ENCODE data around the gene NYAP2.

Gene NYAP2

DNA sequence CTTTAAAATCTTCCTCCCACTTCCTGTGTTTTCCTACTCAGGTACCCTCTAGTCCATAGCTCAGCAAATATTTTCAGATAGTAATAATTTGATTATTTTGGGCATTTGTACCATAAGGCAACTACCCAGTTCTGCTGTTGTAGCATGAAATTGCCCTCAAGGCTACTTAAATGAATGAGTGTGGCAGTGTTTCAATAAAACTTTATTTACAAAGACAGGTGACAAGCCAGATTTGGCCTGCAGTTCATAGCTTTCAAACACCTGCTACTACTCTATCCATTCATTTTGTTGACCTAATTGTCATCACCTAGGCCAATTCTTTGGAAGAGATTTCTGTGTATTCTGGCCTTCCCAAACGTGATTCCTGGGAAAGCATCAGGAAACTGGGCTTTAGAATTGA lies 28.9 kb downstream of the NYAP2 start:
- H3K27ac ChIP-seq (ENCODE audit: low read length), result no peak overlapping the region
- no peak overlapping the region for H3K4me3 ChIP-seq (ENCODE audit: low read depth in 1 of 2, low read length in 2 of 2)
- no peaks in the 10 kb centered on the region for H3K9me3 ChIP-seq (ENCODE audit: control insufficient read depth in 1 of 2, low read length in 2 of 2)
- H3K36me3 ChIP-seq (ENCODE audit: control insufficient read depth in 1 of 2, insufficient read depth in 2 of 2, low read length in 2 of 2), result no peaks in the 10 kb centered on the region
- H3K4me1 ChIP-seq (ENCODE audit: control insufficient read depth in 1 of 2, insufficient read depth in 2 of 2, low read length in 2 of 2), result peaks cover 0 to 3% of the 10 kb centered on the region in 2 donors
- no peaks in the 10 kb centered on the region for H3K27me3 ChIP-seq (ENCODE audit: low read depth, low read length)

DNA sequence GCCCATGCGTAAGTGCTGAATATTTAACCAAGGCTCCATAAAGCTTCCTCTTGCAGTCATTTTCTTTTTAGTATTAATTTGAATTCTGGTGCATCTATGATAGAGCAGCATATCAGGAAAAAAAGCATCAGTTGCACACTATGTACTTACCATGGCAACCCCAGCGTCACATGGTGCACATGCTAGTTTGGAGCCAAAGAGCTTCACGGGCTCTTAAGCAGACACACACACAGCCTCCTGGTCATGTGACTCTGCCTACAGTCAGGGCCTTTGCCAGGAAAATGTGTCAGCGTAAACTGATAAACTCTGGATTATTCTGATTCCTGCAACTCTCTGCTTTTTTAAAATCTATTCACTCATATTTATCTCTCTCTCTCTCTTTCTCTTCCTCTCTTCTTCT lies 30.2 kb downstream of the NYAP2 start:
- no peak overlapping the region for H3K27ac ChIP-seq (ENCODE audit: low read length)
- no peak overlapping the region for H3K4me3 ChIP-seq (ENCODE audit: low read depth in 1 of 2, low read length in 2 of 2)
- no peaks in the 10 kb centered on the region for H3K9me3 ChIP-seq (ENCODE audit: control insufficient read depth in 1 of 2, low read length in 2 of 2)
- no peaks in the 10 kb centered on the region for H3K36me3 ChIP-seq (ENCODE audit: control insufficient read depth in 1 of 2, insufficient read depth in 2 of 2, low read length in 2 of 2)
- peaks cover 0 to 3% of the 10 kb centered on the region in 2 donors for H3K4me1 ChIP-seq (ENCODE audit: control insufficient read depth in 1 of 2, insufficient read depth in 2 of 2, low read length in 2 of 2)
- H3K27me3 ChIP-seq (ENCODE audit: low read depth, low read length), result no peaks in the 10 kb centered on the region

DNA sequence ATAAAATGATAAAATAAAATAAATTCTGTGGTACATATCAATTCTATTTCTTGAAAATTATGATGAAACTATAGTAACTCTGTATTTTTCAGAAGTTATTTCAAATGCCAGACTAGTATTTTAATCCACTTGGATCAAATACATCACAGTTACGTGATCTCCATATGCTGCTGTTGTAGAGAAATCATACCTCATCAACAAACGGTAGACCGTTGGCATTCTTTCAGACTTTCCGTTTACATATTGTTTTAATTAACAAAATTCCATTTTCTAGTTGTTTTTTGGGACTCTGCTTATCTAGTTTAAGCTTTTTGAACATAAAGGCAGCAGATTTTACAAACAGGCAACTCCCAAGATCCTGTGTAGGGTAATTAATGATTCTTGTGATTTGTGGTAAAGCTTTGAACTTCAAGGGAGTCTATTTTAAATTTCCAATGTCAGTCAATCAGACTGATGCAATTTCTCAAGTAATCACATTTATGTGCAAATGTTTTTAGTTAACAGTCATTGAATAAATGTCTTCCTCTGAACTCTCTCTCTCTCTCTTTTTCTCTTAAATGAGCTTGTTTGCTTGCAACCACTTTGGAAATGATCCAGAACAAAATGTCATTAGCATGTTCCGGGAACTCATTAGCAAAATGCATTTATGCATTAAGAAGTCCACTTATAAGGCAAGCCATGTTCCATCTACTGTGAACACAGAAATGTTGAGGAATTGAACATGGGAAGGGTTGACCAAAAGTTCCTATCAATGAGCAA lies 31.8 kb downstream of the NYAP2 start:
- Histone ChIP-seq H3K27me3 (ENCODE audit: low read depth, low read length) (no peaks in the 10 kb centered on the region), H3K9me3 (ENCODE audit: control insufficient read depth in 1 of 2, low read length in 2 of 2) (no peaks in the 10 kb centered on the region), H3K27ac (ENCODE audit: low read length) (no peak overlapping the region), H3K36me3 (ENCODE audit: control insufficient read depth in 1 of 2, insufficient read depth in 2 of 2, low read length in 2 of 2) (no peaks in the 10 kb centered on the region), H3K4me3 (ENCODE audit: low read depth in 1 of 2, low read length in 2 of 2) (no peak overlapping the region), H3K4me1 (ENCODE audit: control insufficient read depth in 1 of 2, insufficient read depth in 2 of 2, low read length in 2 of 2) (peaks cover 0 to 3% of the 10 kb centered on the region in 2 donors)

DNA sequence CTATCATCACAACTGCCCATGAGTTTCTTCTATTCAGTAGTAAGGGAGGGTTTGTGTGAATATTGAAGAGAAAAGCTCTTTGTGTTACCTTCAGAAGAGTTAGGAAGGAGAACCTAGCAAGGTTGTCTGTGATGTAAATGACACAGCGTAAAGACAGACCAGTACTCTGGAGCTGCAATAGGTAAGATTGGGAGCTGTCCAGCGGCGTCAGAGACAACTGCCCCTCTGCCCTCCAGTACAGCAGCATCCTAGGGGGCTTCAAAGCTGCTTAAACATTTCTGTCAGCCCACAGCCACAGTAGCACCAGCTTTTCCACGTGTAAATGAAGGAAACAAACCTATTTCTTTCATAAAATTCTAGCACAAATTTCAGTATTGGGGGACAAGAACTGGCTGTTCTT lies 34.5 kb downstream of the NYAP2 start:
- Histone ChIP-seq H3K36me3 (ENCODE audit: control insufficient read depth in 1 of 2, insufficient read depth in 2 of 2, low read length in 2 of 2) (no peaks in the 10 kb centered on the region), H3K27ac (ENCODE audit: low read length) (no peak overlapping the region), H3K4me3 (ENCODE audit: low read depth in 1 of 2, low read length in 2 of 2) (no peak overlapping the region), H3K27me3 (ENCODE audit: low read depth, low read length) (no peaks in the 10 kb centered on the region), H3K4me1 (ENCODE audit: control insufficient read depth in 1 of 2, insufficient read depth in 2 of 2, low read length in 2 of 2) (peaks cover 0 to 3% of the 10 kb centered on the region in 2 donors), H3K9me3 (ENCODE audit: control insufficient read depth in 1 of 2, low read length in 2 of 2) (no peaks in the 10 kb centered on the region)

DNA sequence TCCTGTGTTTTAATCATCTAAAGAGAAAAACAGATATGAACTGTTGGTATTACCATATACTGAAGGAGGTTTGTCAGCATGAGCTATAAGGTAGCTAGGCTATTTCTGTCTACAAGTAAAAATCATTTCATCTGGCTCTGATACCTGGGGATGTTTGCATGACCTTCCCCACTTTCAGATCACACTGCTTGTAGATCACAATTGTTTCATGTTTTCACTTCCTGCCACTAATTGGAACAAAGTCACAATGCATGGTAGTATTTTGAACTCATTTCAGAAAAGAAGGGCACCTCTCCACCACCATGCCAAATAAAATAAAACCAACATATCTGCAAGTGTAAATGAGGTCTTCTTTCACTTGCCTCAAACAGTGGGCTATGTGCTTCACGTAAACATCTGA lies 37.8 kb downstream of the NYAP2 start:
- H3K36me3 ChIP-seq (ENCODE audit: control insufficient read depth in 1 of 2, insufficient read depth in 2 of 2, low read length in 2 of 2), result no peaks in the 10 kb centered on the region
- H3K9me3 ChIP-seq (ENCODE audit: control insufficient read depth in 1 of 2, low read length in 2 of 2), result no peaks in the 10 kb centered on the region
- no peak overlapping the region for H3K4me3 ChIP-seq (ENCODE audit: low read depth in 1 of 2, low read length in 2 of 2)
- no peaks in the 10 kb centered on the region for H3K27me3 ChIP-seq (ENCODE audit: low read depth, low read length)
- H3K27ac ChIP-seq (ENCODE audit: low read length), result no peak overlapping the region
- no peaks in the 10 kb centered on the region for H3K4me1 ChIP-seq (ENCODE audit: control insufficient read depth in 1 of 2, insufficient read depth in 2 of 2, low read length in 2 of 2)

DNA sequence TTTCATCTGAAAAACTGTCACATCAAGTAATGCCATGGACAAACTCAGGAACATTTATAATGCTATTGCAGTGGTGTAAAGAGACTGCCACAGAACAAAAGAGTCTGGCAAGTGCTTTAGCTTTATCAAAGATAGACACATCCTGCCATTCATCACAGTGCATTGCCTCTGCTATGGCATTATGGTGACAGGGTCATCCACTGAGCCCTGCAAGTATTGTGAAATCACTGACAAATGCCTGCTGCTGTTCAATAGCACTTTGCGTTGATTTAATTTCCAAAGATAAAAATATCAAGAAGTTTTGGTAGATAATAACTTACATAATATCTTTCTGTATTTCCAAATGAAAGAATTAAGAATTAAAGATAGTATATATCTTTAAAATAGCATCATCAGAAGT lies 38.7 kb downstream of the NYAP2 start:
- no peaks in the 10 kb centered on the region for H3K27me3 ChIP-seq (ENCODE audit: low read depth, low read length)
- H3K9me3 ChIP-seq (ENCODE audit: control insufficient read depth in 1 of 2, low read length in 2 of 2), result no peaks in the 10 kb centered on the region
- H3K4me3 ChIP-seq (ENCODE audit: low read depth in 1 of 2, low read length in 2 of 2), result no peak overlapping the region
- no peak overlapping the region for H3K27ac ChIP-seq (ENCODE audit: low read length)
- no peaks in the 10 kb centered on the region for H3K4me1 ChIP-seq (ENCODE audit: control insufficient read depth in 1 of 2, insufficient read depth in 2 of 2, low read length in 2 of 2)
- H3K36me3 ChIP-seq (ENCODE audit: control insufficient read depth in 1 of 2, insufficient read depth in 2 of 2, low read length in 2 of 2), result no peaks in the 10 kb centered on the region

DNA sequence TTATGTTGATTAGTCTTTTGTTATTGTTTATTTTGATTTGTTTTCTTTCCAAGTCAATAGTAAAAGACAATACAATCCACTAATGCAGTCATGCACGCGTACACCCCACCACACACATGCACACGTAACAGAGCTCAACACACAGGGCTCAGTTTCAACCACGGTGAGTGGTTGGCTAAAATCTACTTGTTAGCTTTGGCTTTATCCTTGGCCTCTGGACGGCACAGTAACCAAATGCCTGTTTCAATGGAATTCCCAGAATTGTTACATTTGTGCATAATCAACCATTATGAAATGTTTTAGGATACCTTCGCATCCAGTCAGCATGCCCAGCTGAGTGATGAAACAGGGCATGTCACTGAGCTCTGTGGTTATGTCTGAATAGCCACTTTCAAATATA lies 53.2 kb downstream of the NYAP2 start:
- Histone ChIP-seq H3K27me3 (ENCODE audit: low read depth, low read length) (no peaks in the 10 kb centered on the region), H3K36me3 (ENCODE audit: control insufficient read depth in 1 of 2, insufficient read depth in 2 of 2, low read length in 2 of 2) (no peaks in the 10 kb centered on the region), H3K9me3 (ENCODE audit: control insufficient read depth in 1 of 2, low read length in 2 of 2) (no peaks in the 10 kb centered on the region), H3K27ac (ENCODE audit: low read length) (no peak overlapping the region), H3K4me3 (ENCODE audit: low read depth in 1 of 2, low read length in 2 of 2) (no peak overlapping the region), H3K4me1 (ENCODE audit: control insufficient read depth in 1 of 2, insufficient read depth in 2 of 2, low read length in 2 of 2) (no peaks in the 10 kb centered on the region)

DNA sequence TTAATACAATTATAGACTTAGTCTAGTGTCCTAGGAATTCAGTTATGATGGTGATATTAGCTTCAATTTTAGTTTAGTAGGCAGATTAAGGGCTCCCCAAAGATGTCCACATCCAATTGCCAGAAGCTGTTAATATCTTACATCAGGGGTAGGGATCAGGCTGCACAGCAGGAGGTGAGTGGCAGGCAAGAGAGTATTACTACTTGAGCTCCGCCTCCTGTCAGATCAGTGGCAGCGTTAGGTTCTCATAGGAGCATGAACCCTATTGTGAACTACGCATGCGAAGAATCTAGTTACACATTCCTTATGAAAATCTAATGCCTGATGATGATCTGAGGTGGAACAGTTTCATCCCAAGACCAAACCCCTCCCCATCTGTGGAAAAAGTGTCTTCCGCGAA lies 54.9 kb downstream of the NYAP2 start:
- Histone ChIP-seq H3K27ac (ENCODE audit: low read length) (no peak overlapping the region), H3K27me3 (ENCODE audit: low read depth, low read length) (no peaks in the 10 kb centered on the region), H3K9me3 (ENCODE audit: control insufficient read depth in 1 of 2, low read length in 2 of 2) (no peaks in the 10 kb centered on the region), H3K36me3 (ENCODE audit: control insufficient read depth in 1 of 2, insufficient read depth in 2 of 2, low read length in 2 of 2) (no peaks in the 10 kb centered on the region), H3K4me3 (ENCODE audit: low read depth in 1 of 2, low read length in 2 of 2) (no peak overlapping the region), H3K4me1 (ENCODE audit: control insufficient read depth in 1 of 2, insufficient read depth in 2 of 2, low read length in 2 of 2) (no peaks in the 10 kb centered on the region)

DNA sequence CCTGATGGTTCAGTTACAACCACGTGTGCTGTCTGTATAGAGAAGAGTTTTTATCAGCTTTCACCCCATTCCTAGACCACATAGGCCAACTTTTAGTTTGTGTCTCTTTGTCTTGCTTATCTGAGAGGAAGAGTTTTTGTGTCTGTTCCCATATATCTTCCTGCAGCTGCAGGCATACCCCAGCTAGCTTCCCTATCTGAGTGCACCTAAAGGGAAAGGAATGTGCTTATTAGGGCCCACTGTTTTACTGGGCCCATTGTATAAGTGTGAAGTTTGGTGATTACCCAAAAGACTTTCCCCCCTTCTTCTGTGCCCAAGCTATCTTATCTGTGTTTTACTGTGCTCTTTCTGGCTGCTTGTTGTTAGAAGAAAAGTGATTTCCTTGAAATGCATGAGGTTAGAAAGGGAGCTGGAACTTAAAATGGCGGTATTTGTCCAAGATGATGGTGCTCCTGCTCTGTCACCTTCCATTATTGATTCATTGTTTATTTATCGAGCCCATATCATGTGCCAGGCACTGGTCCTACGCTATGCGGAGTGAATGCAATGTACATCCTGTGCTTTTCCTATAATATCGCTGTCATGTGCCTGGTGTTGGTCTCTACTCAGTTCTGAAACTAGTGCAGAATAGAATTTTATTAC lies 57.2 kb downstream of the NYAP2 start:
- H3K9me3 ChIP-seq (ENCODE audit: control insufficient read depth in 1 of 2, low read length in 2 of 2), result no peaks in the 10 kb centered on the region
- no peak overlapping the region for H3K27ac ChIP-seq (ENCODE audit: low read length)
- no peaks in the 10 kb centered on the region for H3K36me3 ChIP-seq (ENCODE audit: control insufficient read depth in 1 of 2, insufficient read depth in 2 of 2, low read length in 2 of 2)
- H3K27me3 ChIP-seq (ENCODE audit: low read depth, low read length), result no peaks in the 10 kb centered on the region
- H3K4me3 ChIP-seq (ENCODE audit: low read depth in 1 of 2, low read length in 2 of 2), result no peak overlapping the region
- H3K4me1 ChIP-seq (ENCODE audit: control insufficient read depth in 1 of 2, insufficient read depth in 2 of 2, low read length in 2 of 2), result no peaks in the 10 kb centered on the region

DNA sequence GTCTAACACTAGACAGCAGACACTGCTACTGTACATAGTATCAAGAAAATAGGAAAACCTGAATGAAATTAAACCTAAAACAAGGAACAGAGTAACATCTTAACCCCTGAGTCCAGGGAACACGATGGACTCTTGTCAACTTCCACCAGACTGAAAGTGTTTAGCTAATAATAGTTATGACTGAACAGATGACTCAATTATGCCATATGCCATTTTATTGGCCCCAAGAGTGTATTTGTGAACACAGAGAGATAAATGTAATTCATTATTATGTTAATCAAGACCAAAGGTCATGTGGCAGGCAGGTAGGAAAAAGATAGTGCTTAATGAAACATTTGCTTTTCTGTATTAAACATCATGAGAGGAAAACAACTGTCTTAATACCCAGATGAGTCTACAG lies 58.0 kb downstream of the NYAP2 start:
- Histone ChIP-seq H3K27ac (ENCODE audit: low read length) (no peak overlapping the region), H3K4me1 (ENCODE audit: control insufficient read depth in 1 of 2, insufficient read depth in 2 of 2, low read length in 2 of 2) (no peaks in the 10 kb centered on the region), H3K36me3 (ENCODE audit: control insufficient read depth in 1 of 2, insufficient read depth in 2 of 2, low read length in 2 of 2) (no peaks in the 10 kb centered on the region), H3K9me3 (ENCODE audit: control insufficient read depth in 1 of 2, low read length in 2 of 2) (no peaks in the 10 kb centered on the region), H3K4me3 (ENCODE audit: low read depth in 1 of 2, low read length in 2 of 2) (no peak overlapping the region), H3K27me3 (ENCODE audit: low read depth, low read length) (no peaks in the 10 kb centered on the region)

DNA sequence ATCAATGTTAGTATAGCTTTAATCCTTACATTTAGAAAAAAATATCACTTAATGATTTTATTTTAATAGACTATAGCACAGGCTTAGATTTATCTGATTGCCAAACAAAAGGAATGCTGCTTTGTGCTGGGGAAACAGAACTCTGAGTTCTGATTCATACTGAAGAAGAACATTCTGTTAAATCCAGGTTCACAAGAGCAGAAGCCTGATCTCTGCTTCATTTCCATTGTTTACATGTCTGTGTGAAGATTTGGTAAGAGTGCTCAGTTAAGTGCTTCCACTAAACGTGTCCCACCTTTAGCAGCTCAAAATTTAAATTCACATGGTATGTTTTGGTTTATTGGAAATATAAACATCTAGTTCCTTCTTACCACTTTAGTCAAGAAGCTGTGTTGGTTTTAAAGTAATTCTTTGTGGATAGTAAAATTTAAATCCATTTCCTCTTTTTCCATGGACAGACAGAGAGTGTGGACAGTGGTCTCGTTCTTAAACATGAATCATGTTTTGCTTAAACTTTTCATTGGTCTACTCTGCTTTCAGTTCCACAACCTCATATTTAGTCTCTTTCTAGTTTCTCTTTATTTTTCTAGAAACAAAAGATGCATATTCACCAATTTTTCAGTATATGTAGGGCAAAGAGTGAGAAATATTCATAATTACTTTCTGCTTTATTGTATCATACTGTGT lies 59.1 kb downstream of the NYAP2 start:
- no peaks in the 10 kb centered on the region for H3K36me3 ChIP-seq (ENCODE audit: control insufficient read depth in 1 of 2, insufficient read depth in 2 of 2, low read length in 2 of 2)
- no peak overlapping the region for H3K4me3 ChIP-seq (ENCODE audit: low read depth in 1 of 2, low read length in 2 of 2)
- no peaks in the 10 kb centered on the region for H3K9me3 ChIP-seq (ENCODE audit: control insufficient read depth in 1 of 2, low read length in 2 of 2)
- no peaks in the 10 kb centered on the region for H3K4me1 ChIP-seq (ENCODE audit: control insufficient read depth in 1 of 2, insufficient read depth in 2 of 2, low read length in 2 of 2)
- H3K27ac ChIP-seq (ENCODE audit: low read length), result no peak overlapping the region
- no peaks in the 10 kb centered on the region for H3K27me3 ChIP-seq (ENCODE audit: low read depth, low read length)

Data from muscle layer of duodenum (tissue), 2 donors.